Melanocyte of skin (primary cell): ENCODE data around the gene P2RY13. TPM values are rescaled to one million over a fixed set of nuclear protein-coding genes. Genes with fewer than 3 reads are reported as not detected.

ENCODE experiments used
- total RNA-seq, 2 donors: library from RNA; depleted of rRNA; stranded (reverse); fragments of >200 nt; gene quantifications; 2 replicates each; pipeline ENCODE4 v1.2.3, GENCODE V29; 2012

Gene P2RY13
- not detected for total RNA-seq

DNA sequence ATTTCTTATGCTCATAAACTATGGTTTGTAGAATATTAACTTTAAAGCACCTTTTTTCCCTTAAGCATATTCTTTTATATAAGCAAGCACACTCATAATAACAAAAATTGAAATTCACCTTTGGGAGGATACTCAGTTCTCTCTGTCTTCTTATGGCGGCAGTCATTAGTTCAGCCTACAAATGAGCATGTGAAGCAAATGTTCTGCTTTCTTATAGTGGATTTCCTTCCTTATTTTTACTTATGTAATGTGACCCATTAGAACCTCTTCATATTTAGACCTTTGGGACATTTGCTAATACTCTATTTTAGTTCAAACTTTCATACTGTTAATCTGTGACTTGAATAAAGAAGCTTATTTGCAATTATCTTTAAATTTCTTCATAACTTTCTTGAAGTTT, at the start of gene P2RY13:
Gene P2RY13, minus strand, starts transcription at position 187 of the 400 bp plus-strand sequence. Its CDS starts 21 bp downstream, at position 166.

DNA sequence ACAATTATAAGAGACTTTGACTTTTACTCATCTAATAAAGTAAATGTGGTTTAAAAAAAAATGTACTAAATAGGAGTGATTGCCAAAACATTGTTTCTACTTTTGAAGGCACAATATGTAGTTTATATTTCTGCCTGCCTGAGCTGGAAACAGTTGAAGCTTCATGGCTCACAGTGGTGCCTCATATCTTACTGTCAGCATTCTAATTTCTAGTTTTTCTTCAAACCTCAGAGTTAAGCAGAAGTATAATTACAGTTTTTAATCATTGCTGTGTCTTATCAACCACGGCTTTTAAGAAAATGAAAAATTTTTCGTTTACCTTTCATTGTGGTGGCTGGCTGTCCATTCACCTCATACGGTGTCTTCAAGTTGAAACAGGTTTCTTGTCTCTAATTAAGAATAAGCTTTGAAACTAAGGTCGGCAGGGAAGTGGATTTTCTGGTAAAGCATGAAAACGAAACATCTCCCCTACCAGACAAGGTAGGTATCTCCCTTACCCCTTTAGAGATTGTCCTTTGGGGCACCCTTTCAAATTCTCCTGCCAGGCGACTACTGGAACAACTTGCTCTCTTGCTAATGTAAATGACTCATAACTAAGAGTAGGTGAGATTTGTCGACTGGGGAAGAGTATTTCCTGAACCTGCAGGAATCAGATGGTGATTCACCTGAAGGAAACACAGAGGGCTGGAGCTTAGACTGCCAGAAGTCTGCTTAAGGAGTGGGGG, 12.9 kb downstream of the P2RY13 start, which contains the start of gene GPR87:
Gene GPR87, minus strand, starts transcription at position 554 of the 725 bp plus-strand sequence. CDS start 16,720 bp downstream, outside the sequence.

DNA sequence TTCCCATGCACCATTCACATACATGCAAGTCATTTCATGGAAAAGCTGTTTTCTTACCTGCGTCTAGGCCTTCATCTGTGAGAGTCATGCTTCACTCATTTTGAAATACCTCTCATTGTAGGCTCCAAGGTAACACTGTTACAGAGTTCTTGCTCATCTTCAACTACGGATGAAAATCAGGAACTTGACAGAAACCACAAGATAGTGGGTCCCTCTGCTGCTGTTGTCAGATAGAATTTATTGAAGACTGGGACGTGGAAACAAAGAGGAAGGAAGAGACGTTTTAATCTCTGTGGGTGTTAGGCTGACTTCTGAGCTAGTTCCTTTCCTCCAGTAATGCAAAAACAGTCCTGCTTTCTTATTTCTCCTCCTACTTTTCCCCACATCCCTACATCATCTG, 51.1 kb downstream of the P2RY13 start, which contains the start of gene P2RY14:
Gene P2RY14, minus strand, starts transcription at position 313 of the 400 bp plus-strand sequence. CDS start 64,226 bp downstream, outside the sequence.

Other genes starting within 250 kb of the P2RY13 start
- gene MED12L, start 243.9 kb downstream of the P2RY13 start, total RNA-seq = under 1 TPM; under 0.01 to 0.33 TPM
- gene GPR171, start 126.3 kb downstream of the P2RY13 start, total RNA-seq = not detected
- gene P2RY14, start 51.0 kb downstream of the P2RY13 start, total RNA-seq = not detected
- not detected for gene GPR87, start 12.7 kb downstream of the P2RY13 start, total RNA-seq
- 1 to 10 TPM in 1 of 2 donors, under 1 TPM in 1; 1.00 to 3.4 TPM for gene P2RY12, start 55.2 kb upstream of the P2RY13 start, total RNA-seq
- under 1 TPM; under 0.01 TPM for gene IGSF10, start 131.5 kb upstream of the P2RY13 start, total RNA-seq